Testis (tissue), 3 donors: ENCODE results near the gene PACS1. TPM values are rescaled to one million over a fixed set of nuclear protein-coding genes. Genes with fewer than 3 reads are reported as not detected.

Experiments
- DNase-seq: peaks from one replicate; pipeline ENCODE4 v3.0.0-alpha.2; 2019
- H3K27ac ChIP-seq, 2 donors: fragments of 200-600 bp; sonication (generic); one replicate each; pipeline ENCODE4 v1.5.1; 2019
- H3K27me3 ChIP-seq: fragments of 200-600 bp; sonication (generic); one replicate; pipeline ENCODE4 v1.5.1; 2019
- H3K36me3 ChIP-seq: fragments of 200-600 bp; sonication (generic); one replicate; pipeline ENCODE4 v1.5.1; 2017; ENCODE audit warnings: low read depth; ENCODE audit errors: missing control alignments
- H3K4me1 ChIP-seq: fragments of 200-600 bp; sonication (generic); one replicate; pipeline ENCODE4 v1.5.1; 2019
- H3K4me3 ChIP-seq, 2 donors: fragments of 200-600 bp; sonication (generic); one replicate each; pipeline ENCODE4 v1.5.1; 2017 to 2019
- H3K9me3 ChIP-seq: fragments of 200-600 bp; sonication (generic); one replicate; pipeline ENCODE4 v1.5.1; 2017
- POLR2A ChIP-seq: fragments of 450-650 bp; IDR thresholded peaks from one replicate; pipeline ENCODE4 v1.6.1; 2017; ENCODE audit warnings: antibody characterized with exemption, mild to moderate bottlenecking, moderate library complexity
- WGBS, 2 donors: methylation state at CpG; one replicate each; pipeline ENCODE4 v1.1.5; 2018; 5-methylcytosine and 5-hydroxymethylcytosine counted together
- intact Hi-C: fragments of 100-400 bp; cut with DNase I; formaldehyde crosslinking; loops from one replicate; pipeline ENCODE4 v1.15.1; 2023; ENCODE audit warnings: low total_unique reads
- polyA plus RNA-seq: library from polyadenylated mRNA; stranded (reverse); fragments of 350-450 nt; fragmentation: Illumina TruSeq; extraction: RNeasy Lipid Tissue Mini Kit (QIAGEN cat#74804); gene quantifications from one replicate; pipeline ENCODE4 v1.2.3, GENCODE V29; 2014; ENCODE audit warnings: low read depth, low replicate concordance; ENCODE audit not compliant: insufficient read depth
- total RNA-seq, 2 donors: library from RNA; depleted of rRNA; stranded (reverse); fragments of >200 nt; gene quantifications; one replicate each; pipeline ENCODE4 v1.2.3, GENCODE V29; 2016
- TF ChIP-seq, protein P1 (sequence below), 3 experiments: fragments of 450-650 bp in 2 of 3; fragments of 200-600 bp in 1 of 3; sonication (generic) in 1 of 3; IDR thresholded peaks; one replicate each; pipeline ENCODE4 v1.5.1; 2016 to 2019; ENCODE audit warnings: antibody characterized with exemption in 3 of 3, mild to moderate bottlenecking in 2 of 3, moderate library complexity in 1 of 3

The PACS1 gene
- total and polyA plus RNA-seq, 3 donors from 2014 or later = 111 to 131 (median 130) TPM

DNA sequence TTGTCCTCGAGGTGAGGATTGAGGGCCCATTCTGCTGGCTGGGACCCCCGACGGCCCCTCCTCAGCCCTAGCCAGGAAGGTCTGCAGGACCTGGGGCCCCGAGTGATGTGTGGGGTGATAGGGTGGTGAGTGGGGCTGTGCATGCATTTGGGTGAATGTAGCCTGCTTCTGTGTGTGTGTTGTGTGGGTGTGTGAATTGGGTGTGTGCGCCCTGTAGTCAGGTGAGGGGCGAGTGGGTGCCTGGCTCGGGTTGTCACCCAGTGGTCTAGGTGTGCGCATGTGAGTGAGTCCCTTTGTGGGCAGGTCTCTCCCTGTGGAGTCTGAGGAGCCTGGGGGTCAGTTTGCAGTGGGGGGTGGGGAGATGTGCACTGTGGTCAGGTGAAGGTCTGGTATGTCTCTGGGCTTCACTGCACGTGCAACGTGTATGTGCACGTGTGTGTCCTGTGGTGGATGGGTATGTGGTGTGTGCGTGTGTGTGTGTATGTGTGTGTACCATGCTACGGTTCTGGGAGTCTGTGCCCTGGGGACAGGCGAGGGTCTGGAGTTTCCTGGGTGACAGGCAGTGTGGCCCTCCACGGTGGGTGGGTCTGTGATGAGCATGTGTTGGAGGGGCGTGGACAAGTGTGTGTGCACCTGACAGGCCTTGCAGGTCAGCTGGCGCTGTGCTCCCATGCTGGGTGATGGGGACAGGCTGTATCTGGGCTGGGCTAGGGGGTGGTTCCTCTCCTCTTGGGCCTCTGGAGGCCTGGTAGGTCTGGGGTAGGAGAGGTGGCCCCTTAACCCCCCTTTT, 222.7 kb downstream of the PACS1 start:
- H3K4me1 ChIP-seq = peaks cover 18% of the 10 kb centered on the region
- H3K36me3 ChIP-seq = no peaks in the 10 kb centered on the region
- no peak overlapping the region for H3K4me3 ChIP-seq
- TF ChIP-seq POLR2A = no peak
- no peaks in the 10 kb centered on the region for H3K27me3 ChIP-seq
- intact Hi-C loops = no loop called here
- WGBS, 2 donors = 27 to 44% methylated on average over 11 to 17 of the region's 17 CpGs
- H3K27ac ChIP-seq = no peak overlapping the region
- H3K9me3 ChIP-seq = no peaks in the 10 kb centered on the region
- no peak for DNase-seq

DNA sequence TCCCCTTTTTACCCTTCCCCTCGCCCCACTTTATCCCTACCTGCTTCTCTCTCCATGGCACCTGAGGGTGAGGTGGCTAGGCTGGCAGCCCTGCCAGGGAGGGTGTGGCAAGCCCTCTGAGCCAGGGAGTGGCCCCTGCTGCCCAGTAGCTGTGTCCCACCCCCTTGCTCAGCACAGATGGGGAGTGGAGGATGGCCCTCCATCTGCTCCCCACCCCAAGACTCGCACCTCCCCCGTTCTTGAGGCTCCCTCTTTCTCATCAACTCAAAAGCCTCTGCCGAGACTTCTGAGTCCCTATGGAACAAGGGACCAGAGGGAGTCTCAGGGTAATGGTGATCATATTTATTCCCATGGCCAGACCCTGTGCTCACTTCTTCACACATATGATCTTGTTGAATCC, 223.3 kb downstream of the PACS1 start:
- WGBS, 2 donors = 56 to 73% methylated on average over 4 of the region's 4 CpGs
- intact Hi-C loops = no loop called here
- H3K27ac ChIP-seq = no peak overlapping the region
- H3K27me3 ChIP-seq = no peaks in the 10 kb centered on the region
- DNase-seq = no peak
- no peak for TF ChIP-seq POLR2A
- no peak overlapping the region for H3K4me3 ChIP-seq
- H3K36me3 ChIP-seq = no peaks in the 10 kb centered on the region
- peaks cover 12% of the 10 kb centered on the region for H3K4me1 ChIP-seq
- no peaks in the 10 kb centered on the region for H3K9me3 ChIP-seq

DNA sequence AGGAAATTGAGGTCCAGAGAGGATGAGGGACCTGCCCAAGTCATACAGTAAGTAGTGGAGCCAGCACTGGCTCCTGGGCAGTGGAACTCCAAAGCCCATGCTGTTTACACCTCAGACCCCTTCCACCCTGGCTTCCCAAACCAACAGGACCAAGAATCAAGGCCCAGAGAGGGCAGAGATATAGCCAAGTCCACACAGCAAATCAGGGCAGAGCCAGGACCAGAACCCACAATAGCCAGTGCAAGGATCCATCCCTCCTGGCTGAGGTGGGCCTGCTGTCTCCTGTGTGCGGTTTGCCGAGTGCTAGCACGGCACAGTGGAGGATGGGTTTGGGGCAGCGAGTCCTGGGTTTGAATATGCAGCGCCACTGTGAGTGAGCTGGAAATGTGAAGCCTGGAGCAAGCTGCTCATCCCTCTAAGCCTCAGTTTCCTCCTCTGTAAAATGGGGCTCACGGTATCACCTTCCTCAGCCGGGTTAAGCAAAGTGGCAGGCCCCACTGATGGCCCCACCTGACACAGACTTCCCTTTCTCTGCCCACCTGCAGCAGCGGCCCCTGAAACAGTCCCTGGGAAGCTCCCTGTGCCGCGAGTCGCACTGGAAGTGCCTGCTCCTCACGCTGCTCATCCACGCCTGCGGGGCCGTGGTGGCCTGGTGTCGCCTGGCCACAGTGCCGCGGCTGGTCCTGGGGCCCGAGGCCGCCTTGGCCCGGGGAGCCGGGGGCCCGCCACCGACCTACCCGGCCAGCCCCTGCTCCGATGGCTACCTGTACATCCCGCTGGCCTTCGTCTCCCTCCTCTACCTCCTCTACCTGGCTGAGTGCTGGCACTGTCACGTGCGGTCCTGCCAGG, 223.9 kb downstream of the PACS1 start:
- peak overlapping the region; percentile 15 to 26 for H3K4me3 ChIP-seq
- no peaks in the 10 kb centered on the region for H3K27me3 ChIP-seq
- no peak for DNase-seq
- TF ChIP-seq POLR2A = no peak
- TF ChIP-seq, protein P1, sequence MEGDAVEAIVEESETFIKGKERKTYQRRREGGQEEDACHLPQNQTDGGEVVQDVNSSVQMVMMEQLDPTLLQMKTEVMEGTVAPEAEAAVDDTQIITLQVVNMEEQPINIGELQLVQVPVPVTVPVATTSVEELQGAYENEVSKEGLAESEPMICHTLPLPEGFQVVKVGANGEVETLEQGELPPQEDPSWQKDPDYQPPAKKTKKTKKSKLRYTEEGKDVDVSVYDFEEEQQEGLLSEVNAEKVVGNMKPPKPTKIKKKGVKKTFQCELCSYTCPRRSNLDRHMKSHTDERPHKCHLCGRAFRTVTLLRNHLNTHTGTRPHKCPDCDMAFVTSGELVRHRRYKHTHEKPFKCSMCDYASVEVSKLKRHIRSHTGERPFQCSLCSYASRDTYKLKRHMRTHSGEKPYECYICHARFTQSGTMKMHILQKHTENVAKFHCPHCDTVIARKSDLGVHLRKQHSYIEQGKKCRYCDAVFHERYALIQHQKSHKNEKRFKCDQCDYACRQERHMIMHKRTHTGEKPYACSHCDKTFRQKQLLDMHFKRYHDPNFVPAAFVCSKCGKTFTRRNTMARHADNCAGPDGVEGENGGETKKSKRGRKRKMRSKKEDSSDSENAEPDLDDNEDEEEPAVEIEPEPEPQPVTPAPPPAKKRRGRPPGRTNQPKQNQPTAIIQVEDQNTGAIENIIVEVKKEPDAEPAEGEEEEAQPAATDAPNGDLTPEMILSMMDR (IDR thresholded peaks at IDR 0.05) = no peak
- WGBS, 2 donors = 68 to 74% methylated on average over 5 to 30 of the region's 30 CpGs
- no peaks in the 10 kb centered on the region for H3K36me3 ChIP-seq
- H3K9me3 ChIP-seq = no peaks in the 10 kb centered on the region
- no peak overlapping the region for H3K27ac ChIP-seq
- H3K4me1 ChIP-seq = peaks cover 12% of the 10 kb centered on the region
- intact Hi-C loops = no loop called here

Other genes starting within 250 kb of the PACS1 start
- 1 to 10 TPM; 3.2 to 4.0 TPM for gene SNX32, start 236.3 kb upstream of the PACS1 start, total RNA-seq
- gene SNX32, start 236.3 kb upstream of the PACS1 start, polyA plus RNA-seq = 4.9 TPM
- gene CFL1, start 212.1 kb upstream of the PACS1 start, total RNA-seq = 100 to 1,000 TPM; 522 to 570 TPM
- gene CFL1, start 212.1 kb upstream of the PACS1 start, polyA plus RNA-seq = 647 TPM
- gene MUS81, start 209.8 kb upstream of the PACS1 start, total RNA-seq = 10 to 100 TPM; 57.2 to 74.0 TPM
- gene MUS81, start 209.8 kb upstream of the PACS1 start, polyA plus RNA-seq = 49.9 TPM
- gene EFEMP2, start 197.5 kb upstream of the PACS1 start, total RNA-seq = 10 to 100 TPM; 47.4 to 52.4 TPM
- 100 TPM for gene EFEMP2, start 197.5 kb upstream of the PACS1 start, polyA plus RNA-seq
- 1 to 10 TPM in 1 of 2 donors, under 1 TPM in 1; 0.71 to 2.7 TPM for gene CTSW, start 190.4 kb upstream of the PACS1 start, total RNA-seq
- 4.4 TPM for gene CTSW, start 190.4 kb upstream of the PACS1 start, polyA plus RNA-seq
- 100 to 1,000 TPM; 144 to 149 TPM for gene FIBP, start 181.8 kb upstream of the PACS1 start, total RNA-seq
- 131 TPM for gene FIBP, start 181.8 kb upstream of the PACS1 start, polyA plus RNA-seq
- 100 to 1,000 TPM in 1 of 2 donors, 10 to 100 TPM in 1; 77.1 to 102 TPM for gene CCDC85B, start 179.6 kb upstream of the PACS1 start, total RNA-seq
- gene CCDC85B, start 179.6 kb upstream of the PACS1 start, polyA plus RNA-seq = 17.1 TPM
- 1 to 10 TPM; 1.7 to 2.0 TPM for gene FOSL1, start 169.9 kb upstream of the PACS1 start, total RNA-seq
- gene FOSL1, start 169.9 kb upstream of the PACS1 start, polyA plus RNA-seq = 1.7 TPM
- 10 to 100 TPM; 54.4 to 54.8 TPM for gene C11orf68, start 151.2 kb upstream of the PACS1 start, total RNA-seq
- gene C11orf68, start 151.2 kb upstream of the PACS1 start, polyA plus RNA-seq = 89.2 TPM
- gene DRAP1, start 150.8 kb upstream of the PACS1 start, total RNA-seq = 100 to 1,000 TPM; 215 to 243 TPM
- gene DRAP1, start 150.8 kb upstream of the PACS1 start, polyA plus RNA-seq = 304 TPM
- 1 to 10 TPM; 5.4 to 5.5 TPM for gene TSGA10IP, start 124.8 kb upstream of the PACS1 start, total RNA-seq
- gene TSGA10IP, start 124.8 kb upstream of the PACS1 start, polyA plus RNA-seq = 17.8 TPM
- gene SART1, start 108.5 kb upstream of the PACS1 start, total RNA-seq = 100 to 1,000 TPM in 1 of 2 donors, 10 to 100 TPM in 1; 81.1 to 102 TPM
- gene SART1, start 108.5 kb upstream of the PACS1 start, polyA plus RNA-seq = 56.8 TPM
- gene EIF1AD, start 68.1 kb upstream of the PACS1 start, total RNA-seq = 10 to 100 TPM; 43.2 to 46.5 TPM
- gene EIF1AD, start 68.1 kb upstream of the PACS1 start, polyA plus RNA-seq = 42.5 TPM
- gene BANF1, start 67.8 kb upstream of the PACS1 start, total RNA-seq = 100 to 1,000 TPM; 105 to 133 TPM
- gene BANF1, start 67.8 kb upstream of the PACS1 start, polyA plus RNA-seq = 193 TPM
- 10 to 100 TPM in 1 of 2 donors, 1 to 10 TPM in 1; 6.6 to 11.9 TPM for gene CST6, start 58.3 kb upstream of the PACS1 start, total RNA-seq
- 3.0 TPM for gene CST6, start 58.3 kb upstream of the PACS1 start, polyA plus RNA-seq
- 10 to 100 TPM in 1 of 2 donors, 1 to 10 TPM in 1; 8.9 to 12.5 TPM for gene CATSPER1, start 43.8 kb upstream of the PACS1 start, total RNA-seq
- 33.7 TPM for gene CATSPER1, start 43.8 kb upstream of the PACS1 start, polyA plus RNA-seq
- 1 to 10 TPM; 2.0 to 4.0 TPM for gene GAL3ST3, start 21.1 kb upstream of the PACS1 start, total RNA-seq
- 0.84 TPM for gene GAL3ST3, start 21.1 kb upstream of the PACS1 start, polyA plus RNA-seq
- gene SF3B2, start 17.9 kb upstream of the PACS1 start, total RNA-seq = 100 to 1,000 TPM; 307 to 315 TPM
- 341 TPM for gene SF3B2, start 17.9 kb upstream of the PACS1 start, polyA plus RNA-seq
- gene KLC2, start 187.4 kb downstream of the PACS1 start, total RNA-seq = 10 to 100 TPM; 45.9 to 53.5 TPM
- 51.7 TPM for gene KLC2, start 187.4 kb downstream of the PACS1 start, polyA plus RNA-seq
- gene RAB1B, start 198.4 kb downstream of the PACS1 start, total RNA-seq = 100 to 1,000 TPM in 1 of 2 donors, 10 to 100 TPM in 1; 63.2 to 107 TPM
- gene RAB1B, start 198.4 kb downstream of the PACS1 start, polyA plus RNA-seq = 180 TPM
- 1 to 10 TPM; 4.0 to 7.4 TPM for gene CNIH2, start 207.9 kb downstream of the PACS1 start, total RNA-seq
- gene CNIH2, start 207.9 kb downstream of the PACS1 start, polyA plus RNA-seq = 17.3 TPM
- 10 to 100 TPM; 60.5 to 94.1 TPM for gene YIF1A, start 218.9 kb downstream of the PACS1 start, total RNA-seq
- gene YIF1A, start 218.9 kb downstream of the PACS1 start, polyA plus RNA-seq = 82.6 TPM
- 1 to 10 TPM; 1.4 to 1.7 TPM for gene TMEM151A, start 221.6 kb downstream of the PACS1 start, total RNA-seq
- 0.90 TPM for gene TMEM151A, start 221.6 kb downstream of the PACS1 start, polyA plus RNA-seq
- 1 to 10 TPM; 3.9 to 6.4 TPM for gene CD248, start 246.8 kb downstream of the PACS1 start, total RNA-seq
- gene CD248, start 246.8 kb downstream of the PACS1 start, polyA plus RNA-seq = 35.5 TPM